Measurements from ENCODE around the gene AUTS2.

GRCh38 chr7:69651101-69651590, 52.9 kb downstream of the AUTS2 start:
- TF ChIP-seq, protein P1, sequence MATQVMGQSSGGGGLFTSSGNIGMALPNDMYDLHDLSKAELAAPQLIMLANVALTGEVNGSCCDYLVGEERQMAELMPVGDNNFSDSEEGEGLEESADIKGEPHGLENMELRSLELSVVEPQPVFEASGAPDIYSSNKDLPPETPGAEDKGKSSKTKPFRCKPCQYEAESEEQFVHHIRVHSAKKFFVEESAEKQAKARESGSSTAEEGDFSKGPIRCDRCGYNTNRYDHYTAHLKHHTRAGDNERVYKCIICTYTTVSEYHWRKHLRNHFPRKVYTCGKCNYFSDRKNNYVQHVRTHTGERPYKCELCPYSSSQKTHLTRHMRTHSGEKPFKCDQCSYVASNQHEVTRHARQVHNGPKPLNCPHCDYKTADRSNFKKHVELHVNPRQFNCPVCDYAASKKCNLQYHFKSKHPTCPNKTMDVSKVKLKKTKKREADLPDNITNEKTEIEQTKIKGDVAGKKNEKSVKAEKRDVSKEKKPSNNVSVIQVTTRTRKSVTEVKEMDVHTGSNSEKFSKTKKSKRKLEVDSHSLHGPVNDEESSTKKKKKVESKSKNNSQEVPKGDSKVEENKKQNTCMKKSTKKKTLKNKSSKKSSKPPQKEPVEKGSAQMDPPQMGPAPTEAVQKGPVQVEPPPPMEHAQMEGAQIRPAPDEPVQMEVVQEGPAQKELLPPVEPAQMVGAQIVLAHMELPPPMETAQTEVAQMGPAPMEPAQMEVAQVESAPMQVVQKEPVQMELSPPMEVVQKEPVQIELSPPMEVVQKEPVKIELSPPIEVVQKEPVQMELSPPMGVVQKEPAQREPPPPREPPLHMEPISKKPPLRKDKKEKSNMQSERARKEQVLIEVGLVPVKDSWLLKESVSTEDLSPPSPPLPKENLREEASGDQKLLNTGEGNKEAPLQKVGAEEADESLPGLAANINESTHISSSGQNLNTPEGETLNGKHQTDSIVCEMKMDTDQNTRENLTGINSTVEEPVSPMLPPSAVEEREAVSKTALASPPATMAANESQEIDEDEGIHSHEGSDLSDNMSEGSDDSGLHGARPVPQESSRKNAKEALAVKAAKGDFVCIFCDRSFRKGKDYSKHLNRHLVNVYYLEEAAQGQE (IDR thresholded peaks at IDR 0.05; ENCODE audit: insufficient read depth in 1 of 2, low read depth in 2 of 2, low read length in 1 of 2) = no peak
- TF ChIP-seq CTCF (IDR thresholded peaks at IDR 0.05) = no peak
- TF ChIP-seq POLR2AphosphoS5 (IDR thresholded peaks at IDR 0.05; ENCODE audit: low read depth, low read length) = no peak

Measured in Panc1 (cell line).